GM13976 (cell line): ENCODE data around the gene STRC.
"Not testable (repeated sequence)": the region's sequence is repeated elsewhere in the genome, so short reads cannot be mapped to it uniquely, and the experiment has no call there.

ENCODE experiments used
- DNase-seq: peaks from one replicate; pipeline ENCODE4 v3.0.0; 2012; ENCODE audit warnings: low spot score
- CTCF ChIP-seq: IDR thresholded peaks from 2 replicates; pipeline ENCODE4 v1.5.1; 2012; ENCODE audit warnings: borderline replicate concordance, mild to moderate bottlenecking; ENCODE audit not compliant: insufficient read depth; ENCODE audit errors: extremely low read depth, missing control alignments, control extremely low read depth
- in situ Hi-C: fragments of 300-500 bp; cut with MboI; formaldehyde crosslinking; loops from one replicate; pipeline ENCODE4 v1.12.0; 2022; ENCODE audit warnings: low sequenced_read_pairs, mixed read lengths, inconsistent platforms; ENCODE audit not compliant: unreplicated experiment

Gene STRC

GRCh38 chr15:43618700-43619099 lies at the start of gene STRC:
STRC (minus strand) TSS chr15:43618800; CDS start chr15:43618722, 78 bp downstream.
- in situ Hi-C loops, DNase-seq: not testable (repeated sequence)

- DNase-seq, in situ Hi-C loops: not testable (repeated sequence)
Measured at GRCh38 chr15:43666177-43666576, 47.6 kb upstream of the STRC start.

GRCh38 chr15:43663333-43663732 lies 44.7 kb upstream of the STRC start:
- in situ Hi-C loops, DNase-seq: not testable (repeated sequence)

- DNase-seq, in situ Hi-C loops: not testable (repeated sequence)
Measured at GRCh38 chr15:43662293-43662692, 43.7 kb upstream of the STRC start.

- DNase-seq, in situ Hi-C loops: not testable (repeated sequence)
Measured at GRCh38 chr15:43659727-43660126, 41.1 kb upstream of the STRC start.

- in situ Hi-C loops: not testable (repeated sequence)
Measured at GRCh38 chr15:43649430-43649926, 30.9 kb upstream of the STRC start.

GRCh38 chr15:43648649-43649429 lies 30.2 kb upstream of the STRC start, which contains the start of gene CATSPER2:
CATSPER2 (minus strand) TSS chr15:43648844; CDS start chr15:43648061, 783 bp downstream.
- in situ Hi-C loops: no loop called here
- no peak for DNase-seq
- no peak for TF ChIP-seq CTCF

More at GRCh38 chr15:43649430-43649926, 30.9 kb upstream of the STRC start:
- not testable (repeated sequence) for DNase-seq

GRCh38 chr15:43638464-43639204 lies 20.0 kb upstream of the STRC start:
- not testable (repeated sequence) for DNase-seq

GRCh38 chr15:43626937-43627336 lies 8.3 kb upstream of the STRC start:
- DNase-seq, in situ Hi-C loops: not testable (repeated sequence)

More at GRCh38 chr15:43638464-43639204, 20.0 kb upstream of the STRC start:
- in situ Hi-C loops: not testable (repeated sequence)

GRCh38 chr15:43625106-43625505 lies 6.5 kb upstream of the STRC start:
- DNase-seq: no peak
- in situ Hi-C loops: no loop called here
- no peak for TF ChIP-seq CTCF

- in situ Hi-C loops, DNase-seq: not testable (repeated sequence)
Measured at GRCh38 chr15:43622068-43622799, 3.6 kb upstream of the STRC start.

- in situ Hi-C loops: not testable (repeated sequence)
Measured at GRCh38 chr15:43617750-43618149, 850 bp downstream of the STRC start.

GRCh38 chr15:43602233-43602632 lies 16.4 kb downstream of the STRC start:
- DNase-seq, in situ Hi-C loops: not testable (repeated sequence)

More at GRCh38 chr15:43617750-43618149, 850 bp downstream of the STRC start:
- not testable (repeated sequence) for DNase-seq

GRCh38 chr15:43600200-43600599 lies 18.4 kb downstream of the STRC start:
- DNase-seq, in situ Hi-C loops: not testable (repeated sequence)

GRCh38 chr15:43599131-43599530 lies 19.5 kb downstream of the STRC start:
- in situ Hi-C loops: not testable (repeated sequence)

More at GRCh38 chr15:43599131-43599530, 19.5 kb downstream of the STRC start:
- not testable (repeated sequence) for DNase-seq
